Heart left ventricle (tissue), 16 donors: Measurements from ENCODE around the gene PRKCH. TPM values are rescaled to one million over a fixed set of nuclear protein-coding genes. Genes with fewer than 3 reads are reported as not detected.

Source experiments
- ATAC-seq, 4 donors: fragments of 200-7000 bp; cut with Tn5 transposase; one replicate each; pipeline ENCODE4 v1.9.1; 2020 to 2022; ENCODE audit warnings: moderate library complexity in 4 of 4, mild to moderate bottlenecking in 3 of 4, moderate number of reproducible peaks in 1 of 4
- DNase-seq, 5 donors: peaks; one replicate each; pipeline ENCODE4 v3.0.0-alpha.2; 2020
- H3K27ac ChIP-seq, 12 donors: fragments of 200-600 bp; sonication (generic) in 4 of 12; one replicate each; pipeline versions ENCODE4 v1.5.0 to v1.8.0; 2016 to 2022; ENCODE audit warnings: mild to moderate bottlenecking in 2 of 12
- H3K27me3 ChIP-seq, 9 donors: fragments of 200-600 bp; sonication (generic) in 2 of 9; one replicate each; pipeline versions ENCODE4 v1.5.1 to v1.8.0; 2016 to 2022; ENCODE audit warnings: mild to moderate bottlenecking in 3 of 9
- H3K36me3 ChIP-seq, 9 donors: fragments of 200-600 bp; sonication (generic) in 2 of 9; one replicate each; pipeline versions ENCODE4 v1.5.0 to v1.8.0; 2018 to 2022; ENCODE audit warnings: mild to moderate bottlenecking in 2 of 9
- H3K4me1 ChIP-seq, 12 donors: fragments of 200-600 bp; sonication (generic) in 4 of 12; one replicate each; pipeline versions ENCODE4 v1.5.0 to v1.8.0; 2016 to 2022; ENCODE audit warnings: mild to moderate bottlenecking in 3 of 12
- H3K4me3 ChIP-seq, 12 donors: fragments of 200-600 bp; sonication (generic) in 4 of 12; one replicate each; pipeline versions ENCODE4 v1.5.0 to v1.8.0; 2017 to 2022; ENCODE audit warnings: mild to moderate bottlenecking in 9 of 12, moderate library complexity in 4 of 12
- H3K9me3 ChIP-seq, 12 donors: fragments of 200-600 bp; sonication (generic) in 4 of 12; one replicate each; pipeline versions ENCODE4 v1.5.0 to v1.8.0; 2016 to 2022; ENCODE audit warnings: mild to moderate bottlenecking in 1 of 12
- POLR2A ChIP-seq, 2 donors: fragments of 450-650 bp; IDR thresholded peaks; one replicate each; pipeline ENCODE4 v1.6.1; 2017; ENCODE audit warnings: antibody characterized with exemption in 2 of 2, mild to moderate bottlenecking in 2 of 2, moderate library complexity in 2 of 2
- WGBS, 4 donors: extraction: QIAGEN DNeasy Blood & Tissue Kit in 2 of 4; methylation state at CpG; one replicate each; pipeline versions ENCODE4 v1.1.5 to v1.1.7; 2013 to 2018; 5-methylcytosine and 5-hydroxymethylcytosine counted together
- intact Hi-C, 10 donors: fragments of 100-400 bp; cut with DNase I; formaldehyde crosslinking; loops; one replicate each; pipeline versions ENCODE4 v1.11.1 to v1.14.2; 2022
- polyA plus RNA-seq, 2 donors: library from polyadenylated mRNA; stranded (reverse); fragments of 200-250 nt; gene quantifications; one replicate each; pipeline ENCODE4 v1.2.3, GENCODE V29; 2013
- total RNA-seq, 9 donors: library from RNA; depleted of rRNA in 2 of 9; stranded (reverse); fragments of >200 nt in 2 of 9; fragmentation: NEBNext Ultra II Directional in 3 of 9; extraction: Animal tissue kit (Norgen Biotek cat#: 25700) in 3 of 9; gene quantifications; one replicate each; pipeline versions ENCODE4 v1.1.0 to v1.2.4, GENCODE V29; 2016 to 2023
- TF ChIP-seq, protein P1 (sequence below), 12 donors: fragments of 200-600 bp; sonication (generic) in 4 of 12; IDR thresholded peaks; one replicate each; pipeline versions ENCODE4 v1.5.0 to v1.8.0; 2018 to 2022; ENCODE audit warnings: antibody characterized with exemption in 12 of 12, mild to moderate bottlenecking in 5 of 12
- donor health status: ischemic (EF 13 %, LVEDD 7.1; RV severe dilation, severe dysfunction).
- donor health status: healthy with polysubstance abuse.
- donor health status: DM: no; HTN: yes; CAD: no.
- donor health status: DM: no; HTN: no; CAD: no.
- donor health status: ischemic (EF 25% LVEDD 6.9; RV normal size, moderate dysfunction).
- donor health status: ischemic (EF 25% LVEDD 5.7; RV mildly dilated, moderate dysfunction).
- donor health status: healthy.
- donor health status: DM: yes; HTN: yes; CAD: no.
- donor health status: ischemic (EF 35%, LVEDD 5.7; RV mildly dilated, moderate dysfunction).
- donor health status: nonischemic (EF 11% LVEDD 7.7; RV severe dilation, severe dysfunction).
- donor health status: DM: yes; HTN: yes; CAD: no.
- donor health status: PGD.
- donor health status: ischemic (EF 29% LVEDD 5.4; RV normal size, mild dysfunction).
- donor health status: nonischemic (EF 23%, LVEDD 6.1; RV moderate dilation, normal function).

The PRKCH gene
- total and polyA plus RNA-seq, 11 donors: 6.1 to 49.2 (median 21.7) TPM

DNA sequence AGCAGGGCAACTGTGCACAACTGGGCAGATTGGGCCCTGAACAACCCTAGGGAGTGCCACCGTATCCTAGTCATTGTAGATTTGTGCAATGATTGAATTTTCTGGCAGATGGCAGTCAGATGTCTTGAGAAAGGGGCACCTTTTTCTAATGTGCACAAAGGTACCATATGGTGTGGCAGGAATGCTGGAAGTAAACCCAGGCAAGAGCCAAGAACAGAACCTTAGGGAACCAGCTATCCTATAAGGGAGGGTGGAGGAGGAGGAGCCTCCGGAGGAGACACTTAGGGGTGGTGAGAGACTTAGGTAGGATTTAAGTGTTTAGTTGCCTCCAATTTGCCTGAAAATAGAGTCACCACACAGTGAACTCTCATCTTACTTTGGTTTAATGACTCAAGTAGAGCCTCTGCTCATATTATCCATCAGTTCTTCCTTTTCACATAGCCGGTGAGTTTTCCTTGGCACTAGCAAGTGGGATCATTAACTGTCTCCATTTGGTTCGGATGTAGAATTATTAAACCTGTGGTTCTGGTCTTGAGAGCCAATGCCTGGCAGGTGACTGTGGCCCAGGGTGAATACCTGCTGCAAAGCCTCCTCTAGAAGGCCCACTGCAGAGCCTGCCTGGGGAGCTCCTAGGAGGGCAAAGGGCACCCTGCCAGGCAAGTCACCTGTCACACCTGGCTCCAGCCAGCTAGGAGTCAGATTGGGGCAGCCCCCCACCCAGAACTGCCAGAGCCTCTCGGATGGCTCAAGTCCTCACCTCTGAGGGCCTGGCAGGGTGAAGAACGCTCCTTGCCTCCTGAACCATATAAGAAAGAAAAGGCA lies 189.6 kb downstream of the PRKCH start:
- Histone ChIP-seq H3K27ac (peak overlapping the region in 2 of 12 donors; percentile 13 to 38), H3K4me3 (no peak overlapping the region), H3K4me1 (peaks cover 0 to 71% (median 11%) of the 10 kb centered on the region in 12 donors), H3K9me3 (no peaks in the 10 kb centered on the region), H3K27me3 (no peaks in the 10 kb centered on the region), H3K36me3 (peaks cover 0 to 11% (median 0%) of the 10 kb centered on the region in 9 donors)
- DNase-seq: no peak
- intact Hi-C loops: loop anchor here in 1 of 10 donors (5.0 kb wide), 1 partner anchor 34 kb away; no protein-coding TSS in a partner anchor
- TF ChIP-seq, protein P1, sequence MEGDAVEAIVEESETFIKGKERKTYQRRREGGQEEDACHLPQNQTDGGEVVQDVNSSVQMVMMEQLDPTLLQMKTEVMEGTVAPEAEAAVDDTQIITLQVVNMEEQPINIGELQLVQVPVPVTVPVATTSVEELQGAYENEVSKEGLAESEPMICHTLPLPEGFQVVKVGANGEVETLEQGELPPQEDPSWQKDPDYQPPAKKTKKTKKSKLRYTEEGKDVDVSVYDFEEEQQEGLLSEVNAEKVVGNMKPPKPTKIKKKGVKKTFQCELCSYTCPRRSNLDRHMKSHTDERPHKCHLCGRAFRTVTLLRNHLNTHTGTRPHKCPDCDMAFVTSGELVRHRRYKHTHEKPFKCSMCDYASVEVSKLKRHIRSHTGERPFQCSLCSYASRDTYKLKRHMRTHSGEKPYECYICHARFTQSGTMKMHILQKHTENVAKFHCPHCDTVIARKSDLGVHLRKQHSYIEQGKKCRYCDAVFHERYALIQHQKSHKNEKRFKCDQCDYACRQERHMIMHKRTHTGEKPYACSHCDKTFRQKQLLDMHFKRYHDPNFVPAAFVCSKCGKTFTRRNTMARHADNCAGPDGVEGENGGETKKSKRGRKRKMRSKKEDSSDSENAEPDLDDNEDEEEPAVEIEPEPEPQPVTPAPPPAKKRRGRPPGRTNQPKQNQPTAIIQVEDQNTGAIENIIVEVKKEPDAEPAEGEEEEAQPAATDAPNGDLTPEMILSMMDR (IDR thresholded peaks at IDR 0.05): no peak
- no peak for TF ChIP-seq POLR2A (IDR thresholded peaks at IDR 0.05)
- no peak for ATAC-seq
- WGBS, 4 donors: 86 to 95% (median 91%) methylated on average over 6 of the region's 6 CpGs

DNA sequence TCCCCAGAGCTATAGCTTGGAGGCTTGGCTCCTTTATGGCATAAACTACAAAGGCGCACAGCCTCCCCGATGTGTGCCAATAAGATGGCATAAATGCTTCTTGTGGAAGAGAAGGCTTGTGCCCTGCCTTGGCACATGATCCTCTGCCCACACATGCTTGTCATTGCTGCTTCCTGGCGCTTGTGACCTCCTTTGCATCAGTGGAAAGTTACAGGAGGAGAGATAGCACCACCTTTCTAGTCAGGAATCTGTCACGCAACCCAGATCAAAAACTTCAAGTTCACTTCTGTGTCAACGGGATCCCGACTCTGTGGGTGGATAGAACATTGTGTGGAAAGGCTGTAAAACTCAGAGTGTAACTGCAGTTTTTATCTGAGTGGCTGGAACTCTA lies 190.2 kb downstream of the PRKCH start:
- peaks cover 0 to 8% (median 0%) of the 10 kb centered on the region in 9 donors for H3K36me3 ChIP-seq
- no peak for DNase-seq
- no peak overlapping the region for H3K4me3 ChIP-seq
- 53 to 66% (median 61%) methylated on average over 6 of the region's 6 CpGs for WGBS, 4 donors
- H3K27me3 ChIP-seq: no peaks in the 10 kb centered on the region
- H3K27ac ChIP-seq: peak overlapping the region in 3 of 12 donors; percentile 13 to 38 (median 22)
- peak in 1 of 4 donors; percentile 46 for ATAC-seq
- H3K4me1 ChIP-seq: peaks cover 3 to 77% (median 17%) of the 10 kb centered on the region in 12 donors
- intact Hi-C loops: loop anchor here in 1 of 10 donors (5.0 kb wide), 1 partner anchor 34 kb away; no protein-coding TSS in a partner anchor
- TF ChIP-seq, protein P1 (IDR thresholded peaks at IDR 0.05): no peak
- no peak for TF ChIP-seq POLR2A (IDR thresholded peaks at IDR 0.05)
- H3K9me3 ChIP-seq: no peaks in the 10 kb centered on the region

DNA sequence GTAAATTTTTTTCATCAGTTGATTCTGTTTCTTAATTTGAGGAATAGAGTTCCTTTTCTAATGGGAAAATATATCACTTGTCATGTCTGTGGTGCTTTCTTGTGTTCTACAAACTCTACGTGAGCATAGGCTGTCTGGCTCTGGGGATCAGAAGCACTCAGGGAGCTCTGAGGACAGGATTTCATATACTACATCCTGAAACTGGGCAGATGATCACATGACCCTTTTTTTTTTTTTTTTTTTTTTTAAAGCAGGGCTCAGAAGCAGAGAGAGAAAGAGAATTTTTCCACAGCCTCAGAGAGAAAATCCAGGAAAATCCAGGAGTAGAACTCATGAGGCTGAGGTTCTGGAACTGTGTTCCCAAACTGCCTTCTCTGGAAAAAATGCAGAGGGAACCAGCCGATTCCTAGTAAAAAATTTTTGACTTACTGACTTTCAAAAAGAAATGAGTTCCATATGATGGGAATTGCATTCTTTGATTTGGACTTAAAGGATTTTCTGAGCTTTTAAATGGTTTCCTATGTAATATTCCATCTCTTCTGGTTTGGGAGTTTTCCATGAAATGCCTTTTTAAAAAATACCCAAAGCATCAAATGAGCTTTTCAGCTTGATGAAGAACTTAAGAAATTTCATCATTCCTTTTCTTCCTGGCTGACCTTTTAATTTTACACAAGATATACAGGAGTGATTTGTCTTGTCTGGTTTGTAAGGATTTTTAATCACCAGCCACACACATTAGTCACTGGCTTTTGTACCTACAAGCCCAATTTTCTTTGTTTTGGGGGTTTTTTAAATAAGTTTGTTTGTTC lies 190.9 kb downstream of the PRKCH start:
- intact Hi-C loops: loop anchor here in 1 of 10 donors (5.0 kb wide), 1 partner anchor 35 kb away; no protein-coding TSS in a partner anchor
- Histone ChIP-seq H3K27ac (peak overlapping the region in 3 of 12 donors; percentile 21 to 38 (median 22)), H3K9me3 (no peaks in the 10 kb centered on the region), H3K36me3 (peaks cover 0 to 6% (median 0%) of the 10 kb centered on the region in 9 donors), H3K4me3 (no peak overlapping the region), H3K27me3 (no peaks in the 10 kb centered on the region), H3K4me1 (peaks cover 7 to 78% (median 24%) of the 10 kb centered on the region in 12 donors)
- 65 to 75% (median 67%) methylated on average over 2 of the region's 2 CpGs for WGBS, 4 donors
- ATAC-seq (peak in 2 of 4 donors; percentile 37 to 38), DNase-seq (no peak)
- no peak for TF ChIP-seq POLR2A (IDR thresholded peaks at IDR 0.05)
- TF ChIP-seq, protein P1 (IDR thresholded peaks at IDR 0.05): no peak
